SU-DHL-6 (cell line): Measurements from ENCODE around the gene TM7SF3.

ENCODE experiments used
- H2AFZ ChIP-seq: fragments of 200-600 bp; sonication (generic); 2 replicates; pipeline ENCODE4 v1.6.1; 2014; ENCODE audit warnings: low read depth, mild to moderate bottlenecking, moderate library complexity, mixed read lengths, antibody characterized with exemption, low read length; ENCODE audit not compliant: severe bottlenecking
- H3F3A ChIP-seq: fragments of 200-600 bp; shearing (Covaris generic); 2 replicates; pipeline ENCODE4 v1.6.0; 2016; ENCODE audit warnings: antibody characterized with exemption, mild to moderate bottlenecking; ENCODE audit not compliant: insufficient read depth
- H3K27ac ChIP-seq: fragments of 200-600 bp; sonication (generic); 2 replicates; pipeline ENCODE4 v1.5.1; 2016; ENCODE audit warnings: low read depth, mild to moderate bottlenecking, low read length, moderate library complexity, mixed read lengths
- H3K27me3 ChIP-seq: fragments of 200-600 bp; sonication (generic), shearing (Covaris generic); 2 replicates; pipeline ENCODE4 v1.6.0; 2014; ENCODE audit warnings: mild to moderate bottlenecking, low read length
- H3K36me3 ChIP-seq: fragments of 200-600 bp; sonication (generic); 2 replicates; pipeline ENCODE4 v1.6.1; 2014; ENCODE audit warnings: mild to moderate bottlenecking, low read length, mixed read lengths
- H3K4me2 ChIP-seq: fragments of 300-600, 200-600 bp; shearing (Covaris generic), sonication (generic); 2 replicates; pipeline ENCODE4 v1.6.0; 2014; ENCODE audit warnings: low read length, low read depth, mild to moderate bottlenecking; ENCODE audit not compliant: poor library complexity, severe bottlenecking
- H3K4me3 ChIP-seq: fragments of 200-600 bp; sonication (generic); 2 replicates; pipeline ENCODE4 v1.5.1; 2014; ENCODE audit warnings: antibody characterized with exemption, low read length, mild to moderate bottlenecking, mixed read lengths; ENCODE audit not compliant: insufficient read depth, poor library complexity, severe bottlenecking
- H3K79me2 ChIP-seq: fragments of 200-600 bp; sonication (generic); 2 replicates; pipeline ENCODE4 v1.6.1; 2014; ENCODE audit warnings: mild to moderate bottlenecking, low read length, moderate library complexity; ENCODE audit not compliant: insufficient read depth
- H3K9ac ChIP-seq: fragments of 200-600 bp; sonication (generic); 2 replicates; pipeline ENCODE4 v1.7.0; 2014; ENCODE audit warnings: mild to moderate bottlenecking, low read length
- H3K9me2 ChIP-seq: fragments of 200-600 bp; sonication (generic); replicated peaks from 2 replicates; pipeline ENCODE4 v1.6.1; 2014; ENCODE audit warnings: low read length; ENCODE audit not compliant: insufficient read depth
- H3K9me3 ChIP-seq: fragments of 200-600 bp; sonication (generic); 2 replicates; pipeline ENCODE4 v1.6.1; 2014; ENCODE audit warnings: low read length, mixed read lengths; ENCODE audit not compliant: insufficient read depth
- H4K20me1 ChIP-seq: fragments of 200-600 bp; sonication (generic); 2 replicates; pipeline ENCODE4 v1.6.1; 2014; ENCODE audit warnings: low read depth, mild to moderate bottlenecking, antibody characterized with exemption, low read length, moderate library complexity, mixed read lengths
- EZH2phosphoT487 ChIP-seq: fragments of 200-600 bp; sonication (generic), shearing (Covaris generic); conservative IDR thresholded peaks from 2 replicates; pipeline ENCODE4 v1.6.1; 2018; ENCODE audit warnings: mild to moderate bottlenecking, antibody characterized with exemption, low read length, moderate library complexity, mixed read lengths
- TF ChIP-seq, protein P1 (sequence below): fragments of 200-600 bp; sonication (generic); IDR thresholded peaks from one replicate; pipeline ENCODE4 v1.5.1; 2017; ENCODE audit warnings: antibody characterized with exemption, mild to moderate bottlenecking, low read length, moderate library complexity; ENCODE audit not compliant: insufficient read depth, poor library complexity, severe bottlenecking

TM7SF3 gene

DNA sequence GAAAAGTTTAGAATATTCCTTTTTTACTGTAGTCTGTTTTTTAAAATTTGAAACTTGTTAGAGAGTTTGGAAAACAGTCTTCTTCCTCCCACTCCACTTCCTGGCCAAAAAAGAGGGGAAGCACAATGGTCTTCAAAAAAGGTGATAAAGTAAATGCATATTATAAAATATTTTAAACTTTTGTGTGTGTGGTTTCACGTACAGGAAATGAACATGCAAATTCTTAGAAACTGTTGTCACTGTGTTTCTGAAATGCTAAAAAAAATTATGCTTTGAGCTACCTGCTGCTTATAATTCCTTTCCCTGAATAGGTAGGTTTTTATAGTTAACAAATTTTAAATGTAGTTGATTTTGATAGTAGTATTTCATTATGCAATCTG, 73.0 kb downstream of the TM7SF3 start:
- Histone ChIP-seq H3K79me2 (peaks cover 95% of the 10 kb centered on the region), H3K9ac (peak overlapping the region; percentile 83), H2AFZ (no peak overlapping the region), H3K9me3 (no peaks in the 10 kb centered on the region), H4K20me1 (peaks cover 19% of the 10 kb centered on the region), H3K27ac (peak overlapping the region; percentile 86), H3F3A (peaks cover 24% of the 10 kb centered on the region), H3K27me3 (no peaks in the 10 kb centered on the region), H3K36me3 (peaks cover 5% of the 10 kb centered on the region; the same call in 1 of the 2 replicates), H3K9me2 (no peaks in the 10 kb centered on the region), H3K4me3 (peak overlapping the region; percentile 83), H3K4me2 (peak overlapping the region; percentile 85)
- TF ChIP-seq EZH2phosphoT487: no peak
- TF ChIP-seq, protein P1, sequence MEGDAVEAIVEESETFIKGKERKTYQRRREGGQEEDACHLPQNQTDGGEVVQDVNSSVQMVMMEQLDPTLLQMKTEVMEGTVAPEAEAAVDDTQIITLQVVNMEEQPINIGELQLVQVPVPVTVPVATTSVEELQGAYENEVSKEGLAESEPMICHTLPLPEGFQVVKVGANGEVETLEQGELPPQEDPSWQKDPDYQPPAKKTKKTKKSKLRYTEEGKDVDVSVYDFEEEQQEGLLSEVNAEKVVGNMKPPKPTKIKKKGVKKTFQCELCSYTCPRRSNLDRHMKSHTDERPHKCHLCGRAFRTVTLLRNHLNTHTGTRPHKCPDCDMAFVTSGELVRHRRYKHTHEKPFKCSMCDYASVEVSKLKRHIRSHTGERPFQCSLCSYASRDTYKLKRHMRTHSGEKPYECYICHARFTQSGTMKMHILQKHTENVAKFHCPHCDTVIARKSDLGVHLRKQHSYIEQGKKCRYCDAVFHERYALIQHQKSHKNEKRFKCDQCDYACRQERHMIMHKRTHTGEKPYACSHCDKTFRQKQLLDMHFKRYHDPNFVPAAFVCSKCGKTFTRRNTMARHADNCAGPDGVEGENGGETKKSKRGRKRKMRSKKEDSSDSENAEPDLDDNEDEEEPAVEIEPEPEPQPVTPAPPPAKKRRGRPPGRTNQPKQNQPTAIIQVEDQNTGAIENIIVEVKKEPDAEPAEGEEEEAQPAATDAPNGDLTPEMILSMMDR: no peak

- peak overlapping the region; percentile 83 for H3K4me3 ChIP-seq
- peaks cover 95% of the 10 kb centered on the region for H3K79me2 ChIP-seq
- no peaks in the 10 kb centered on the region for H3K27me3 ChIP-seq
- peaks cover 24% of the 10 kb centered on the region for H4K20me1 ChIP-seq
- TF ChIP-seq EZH2phosphoT487: no peak
- TF ChIP-seq, protein P1: no peak
- peaks cover 24% of the 10 kb centered on the region for H3F3A ChIP-seq
- no peak overlapping the region for H2AFZ ChIP-seq
- H3K9ac ChIP-seq: peak overlapping the region; percentile 83
- H3K9me3 ChIP-seq: no peaks in the 10 kb centered on the region
- H3K4me2 ChIP-seq: peak overlapping the region; percentile 85
- peaks cover 5% of the 10 kb centered on the region; the same call in 1 of the 2 replicates for H3K36me3 ChIP-seq
- no peaks in the 10 kb centered on the region for H3K9me2 ChIP-seq
- H3K27ac ChIP-seq: peak overlapping the region; percentile 86
Observed at GRCh38 chr12:26940516-26941214, 73.5 kb downstream of the TM7SF3 start.

- H3K27ac ChIP-seq: peak overlapping the region; percentile 86
- H4K20me1 ChIP-seq: peaks cover 23% of the 10 kb centered on the region
- H3K9me2 ChIP-seq: no peaks in the 10 kb centered on the region
- peak overlapping the region; percentile 85 for H3K4me2 ChIP-seq
- H2AFZ ChIP-seq: no peak overlapping the region
- peaks cover 95% of the 10 kb centered on the region for H3K79me2 ChIP-seq
- peak overlapping the region; percentile 83 for H3K4me3 ChIP-seq
- TF ChIP-seq, protein P1: no peak
- TF ChIP-seq EZH2phosphoT487: no peak
- no peaks in the 10 kb centered on the region for H3K27me3 ChIP-seq
- peak overlapping the region; percentile 83 for H3K9ac ChIP-seq
- H3F3A ChIP-seq: peaks cover 24% of the 10 kb centered on the region
- no peaks in the 10 kb centered on the region for H3K9me3 ChIP-seq
- H3K36me3 ChIP-seq: peaks cover 4% of the 10 kb centered on the region; the same call in 1 of the 2 replicates
Observed at GRCh38 chr12:26939953-26940352, 74.2 kb downstream of the TM7SF3 start.
